SH-SY5Y (cell line): ENCODE measurements around the gene SLC35F4.

Experiments
- GATA2 ChIP-seq: IDR thresholded peaks from 2 replicates; pipeline ENCODE4 v1.6.1; 2011; ENCODE audit warnings: mild to moderate bottlenecking, low read depth, low read length
- GATA3 ChIP-seq: IDR thresholded peaks from 2 replicates; pipeline ENCODE4 v1.6.1; 2011; ENCODE audit warnings: low read depth, mild to moderate bottlenecking, low read length, moderate library complexity

Gene SLC35F4

DNA sequence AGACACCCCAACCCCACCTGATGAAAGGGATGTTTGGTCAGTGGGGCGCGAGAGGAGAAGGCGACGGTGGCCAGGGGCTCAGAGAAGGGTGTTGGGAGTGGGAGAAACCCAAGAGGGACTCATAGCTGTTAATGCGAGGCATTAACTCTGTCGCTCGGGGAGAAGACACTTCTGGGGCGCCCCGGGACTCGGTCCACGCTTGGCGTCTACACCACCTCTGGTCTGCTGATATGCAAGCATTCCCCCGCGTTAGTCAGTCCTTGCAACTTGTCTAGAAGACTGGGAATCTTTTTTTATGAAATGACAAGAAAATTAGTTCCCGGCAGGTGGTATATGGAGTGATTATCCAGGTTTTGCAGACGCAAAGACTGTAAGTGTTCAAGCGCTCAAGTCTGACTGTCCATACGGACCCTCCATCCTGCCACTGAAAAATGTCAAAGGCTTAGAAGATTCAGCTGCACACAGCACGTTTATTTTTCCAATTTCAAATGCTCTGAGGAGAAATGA is 360 bp upstream of the SLC35F4 start:
- TF ChIP-seq GATA3 (no peak), GATA2 (no peak)

DNA sequence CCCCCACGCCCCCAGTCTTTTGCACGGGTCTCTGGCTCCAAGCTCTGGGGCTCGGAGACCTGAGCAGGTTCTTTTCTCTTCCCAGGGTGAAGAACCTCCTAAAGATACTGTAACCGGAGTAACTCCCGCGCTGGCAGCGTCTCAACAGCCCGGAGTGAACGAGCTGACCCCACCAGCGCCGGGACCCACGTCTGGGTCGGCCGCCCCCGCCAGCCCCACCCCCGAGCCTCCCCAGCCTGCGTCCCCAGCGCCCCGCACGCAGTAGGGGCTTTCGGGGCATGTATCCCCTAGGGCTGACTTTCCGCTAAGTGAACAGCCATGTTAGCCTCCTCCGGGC is 858 bp downstream of the SLC35F4 start:
- TF ChIP-seq GATA3 (no peak), GATA2 (no peak)

DNA sequence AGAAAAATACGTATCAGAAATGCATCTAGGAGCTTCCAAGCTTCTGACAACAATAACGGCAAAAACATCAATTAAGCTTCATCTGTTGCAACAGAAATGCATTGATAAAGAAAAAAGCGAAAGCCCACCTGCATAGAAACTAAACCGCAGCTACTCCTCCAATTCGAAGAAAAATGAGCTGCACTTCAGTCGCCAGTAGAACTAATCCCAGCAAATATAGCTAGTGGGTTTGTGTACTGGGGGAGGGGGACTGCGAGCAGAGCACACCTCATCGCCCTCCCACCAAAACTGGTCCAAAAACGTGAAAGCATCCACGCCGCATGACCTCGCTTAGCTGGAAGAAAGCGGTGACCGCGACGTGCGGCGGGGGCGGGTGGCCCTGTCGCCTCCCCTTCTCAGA is 1.2 kb downstream of the SLC35F4 start:
- no peak for TF ChIP-seq GATA2
- no peak for TF ChIP-seq GATA3

DNA sequence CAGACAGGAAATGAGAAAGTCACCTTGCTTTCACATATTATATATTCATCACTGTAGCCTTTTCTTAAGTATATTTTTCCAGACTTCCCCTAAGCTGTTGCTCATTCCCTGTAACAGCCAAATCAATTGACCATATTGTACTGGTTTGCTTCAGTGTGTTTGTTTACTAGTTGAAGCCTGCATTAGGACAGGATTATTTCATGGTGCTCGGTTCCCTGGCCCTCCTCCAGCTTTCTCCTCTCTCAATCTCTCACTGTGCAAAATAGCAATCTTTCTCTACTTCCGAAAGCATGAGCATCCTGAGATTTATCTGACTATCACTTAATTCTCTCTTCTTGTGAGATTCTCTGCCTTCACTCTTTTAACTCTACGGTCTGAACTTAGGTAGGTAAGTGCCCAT is 2.4 kb downstream of the SLC35F4 start:
- no peak for TF ChIP-seq GATA3
- no peak for TF ChIP-seq GATA2

DNA sequence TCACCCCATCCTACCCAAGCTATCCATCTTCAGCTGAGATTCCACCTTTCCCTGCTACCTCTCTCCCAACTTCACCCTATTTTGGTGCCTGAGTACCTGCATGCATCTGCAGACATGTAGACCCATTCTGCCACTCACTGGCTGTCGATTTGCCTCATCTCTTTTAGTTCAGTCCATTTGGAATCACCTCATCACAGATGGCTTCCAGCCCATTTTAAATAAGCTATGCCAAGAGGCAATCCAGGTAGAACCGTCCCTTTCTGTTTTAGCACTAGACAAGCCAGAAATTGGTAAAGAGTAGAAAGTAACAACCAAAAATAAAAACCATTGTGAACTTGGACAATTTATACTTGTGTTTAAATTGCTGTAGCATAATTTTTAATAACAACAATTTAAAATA is 11.3 kb downstream of the SLC35F4 start:
- TF ChIP-seq GATA3 = no peak
- no peak for TF ChIP-seq GATA2

DNA sequence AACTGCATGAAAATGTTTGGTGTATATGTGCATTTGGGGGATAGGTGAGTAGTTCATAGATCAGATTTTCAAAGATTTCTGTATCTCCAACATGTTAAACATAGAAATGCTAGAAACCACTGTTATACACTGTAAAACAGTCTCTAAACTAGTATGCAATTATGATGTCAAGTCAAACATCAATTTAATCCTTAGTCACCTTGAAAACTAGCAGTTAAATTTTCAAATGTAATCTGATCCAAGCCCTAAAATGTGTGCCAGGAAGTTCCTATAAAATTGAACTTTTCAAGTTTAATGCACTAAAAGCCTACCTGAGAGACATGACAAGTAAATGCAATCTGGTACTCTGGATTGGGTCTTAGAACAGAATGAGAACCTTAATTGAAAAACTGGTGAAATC is 14.5 kb downstream of the SLC35F4 start:
- TF ChIP-seq GATA3 = no peak

DNA sequence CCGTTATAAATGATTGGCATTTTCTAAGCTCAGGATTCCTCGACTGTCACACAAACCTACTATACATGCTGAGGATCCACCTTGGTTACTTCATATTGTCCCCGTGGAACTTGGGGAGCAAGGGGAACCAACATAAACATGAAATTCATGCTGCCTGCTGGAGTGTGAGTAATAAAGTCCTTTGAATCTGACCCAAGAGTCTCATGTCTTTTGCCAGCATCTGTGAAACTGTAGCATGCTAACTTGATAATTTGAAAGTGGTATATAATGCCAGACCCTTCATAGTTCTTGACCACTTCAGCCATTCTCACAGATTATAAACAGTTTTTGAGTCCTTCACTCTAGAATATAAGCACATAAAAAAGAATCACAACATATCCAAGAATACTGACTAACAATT is 17.1 kb downstream of the SLC35F4 start:
- no peak for TF ChIP-seq GATA2
- no peak for TF ChIP-seq GATA3

DNA sequence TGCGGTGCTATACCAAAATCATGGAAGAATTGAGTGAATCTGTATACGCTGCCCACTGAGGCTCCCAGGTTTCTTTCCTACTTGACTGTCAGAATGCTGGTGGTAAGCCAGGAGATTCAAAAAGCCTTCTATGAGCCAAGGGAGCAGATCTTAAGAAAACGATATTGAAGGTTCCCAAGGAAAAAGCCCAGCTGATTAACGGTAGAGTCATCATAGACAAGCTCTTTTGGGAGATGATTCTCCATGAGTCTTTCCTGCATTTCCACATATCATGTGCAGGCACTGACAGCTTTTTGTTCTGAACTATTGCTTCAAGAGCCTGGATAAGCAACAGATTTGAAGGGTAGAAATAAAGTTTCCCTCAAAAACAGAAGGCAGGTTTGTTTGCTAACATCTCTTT is 17.5 kb downstream of the SLC35F4 start:
- TF ChIP-seq GATA3 (no peak), GATA2 (no peak)

DNA sequence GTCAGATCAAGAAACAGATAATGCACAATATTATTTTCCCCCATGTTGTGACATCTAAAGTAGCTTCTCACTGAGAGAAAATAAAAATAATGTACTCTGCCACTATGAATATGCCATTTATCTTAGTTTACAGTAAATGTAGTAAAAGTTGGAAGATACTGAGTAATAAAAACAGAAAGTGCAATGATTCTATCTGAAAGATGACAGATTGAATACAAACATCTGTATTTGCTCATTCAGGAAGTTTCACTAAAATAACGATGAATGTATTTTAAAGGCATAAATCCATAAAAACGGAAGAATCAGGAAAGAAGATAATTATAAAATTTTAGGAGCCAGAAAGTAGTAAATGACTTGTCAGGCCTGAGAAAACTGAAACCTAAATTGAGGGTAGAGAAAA is 18.2 kb downstream of the SLC35F4 start:
- TF ChIP-seq GATA3 = no peak
- TF ChIP-seq GATA2 = no peak

DNA sequence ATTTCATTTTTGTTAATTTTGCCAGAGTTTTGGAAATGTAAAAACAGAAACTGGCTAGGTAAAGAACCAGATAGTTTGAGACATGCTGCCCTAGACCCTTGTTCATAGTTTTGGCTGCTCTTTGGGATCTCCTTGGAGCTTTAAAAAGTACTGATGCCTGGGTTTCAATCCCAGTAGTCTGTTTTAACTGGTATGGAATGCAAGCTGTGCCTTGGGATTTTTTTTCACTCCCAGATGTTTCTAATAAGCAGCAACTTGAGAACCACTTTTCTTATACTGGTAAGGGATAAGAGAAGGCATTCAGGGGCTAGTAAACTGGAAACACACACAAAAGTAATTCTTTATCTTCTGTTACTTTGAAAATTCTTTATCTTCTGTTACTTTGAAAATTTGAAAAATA is 18.8 kb downstream of the SLC35F4 start:
- TF ChIP-seq GATA2 = no peak
- no peak for TF ChIP-seq GATA3

DNA sequence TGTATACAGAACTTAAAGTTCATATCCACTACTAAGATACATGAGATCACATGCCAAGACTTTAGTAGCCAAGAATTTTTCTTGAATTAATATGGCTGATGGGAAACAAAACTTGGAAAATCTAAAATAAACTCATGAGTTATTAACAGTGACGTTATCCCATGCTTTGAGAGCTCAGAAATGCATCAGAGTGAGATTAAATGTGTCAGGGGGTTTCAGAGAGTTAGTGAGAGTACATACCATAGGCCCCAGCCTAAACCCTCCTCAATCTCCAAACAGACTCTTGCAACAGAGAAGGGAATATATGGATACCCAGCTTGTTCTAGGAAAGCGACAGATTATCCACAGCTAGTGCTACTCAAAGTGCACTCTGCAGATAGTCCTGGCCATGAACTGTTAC is 19.3 kb downstream of the SLC35F4 start:
- TF ChIP-seq GATA3 = no peak
- no peak for TF ChIP-seq GATA2

DNA sequence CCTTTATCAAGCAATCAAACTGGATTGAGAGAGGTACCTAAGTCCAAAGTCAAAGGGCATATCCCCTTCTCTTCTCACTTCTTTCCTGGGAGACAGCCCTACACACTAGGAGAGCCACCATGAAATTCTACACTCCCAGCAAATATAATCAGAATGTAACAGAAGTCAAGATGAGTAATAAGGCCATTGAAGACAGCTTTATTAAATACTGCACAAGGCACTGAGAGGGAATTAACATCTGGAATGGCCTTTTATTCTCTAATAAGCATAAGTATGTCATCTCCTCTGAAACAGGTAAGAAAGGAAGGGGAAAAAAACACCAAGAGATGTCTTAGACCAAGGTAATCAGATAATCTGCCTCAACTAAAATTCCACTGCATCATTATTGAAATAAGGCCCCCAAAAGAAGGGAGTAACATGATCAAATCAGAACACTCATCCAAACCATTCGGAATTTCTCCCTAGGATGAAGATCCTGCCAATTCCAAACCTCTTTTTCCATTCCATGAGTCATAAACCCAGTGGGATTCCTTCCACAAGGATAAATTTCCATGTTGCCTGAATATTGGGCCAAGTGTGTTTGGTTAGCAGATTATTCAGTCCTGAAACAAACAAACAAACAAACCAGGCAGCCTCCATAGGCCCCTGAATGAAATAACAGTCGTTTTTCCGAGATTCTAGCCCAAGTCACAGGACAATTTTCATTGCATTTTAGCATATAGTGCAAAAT is 19.9 kb downstream of the SLC35F4 start:
- TF ChIP-seq GATA3 (no peak), GATA2 (no peak)

DNA sequence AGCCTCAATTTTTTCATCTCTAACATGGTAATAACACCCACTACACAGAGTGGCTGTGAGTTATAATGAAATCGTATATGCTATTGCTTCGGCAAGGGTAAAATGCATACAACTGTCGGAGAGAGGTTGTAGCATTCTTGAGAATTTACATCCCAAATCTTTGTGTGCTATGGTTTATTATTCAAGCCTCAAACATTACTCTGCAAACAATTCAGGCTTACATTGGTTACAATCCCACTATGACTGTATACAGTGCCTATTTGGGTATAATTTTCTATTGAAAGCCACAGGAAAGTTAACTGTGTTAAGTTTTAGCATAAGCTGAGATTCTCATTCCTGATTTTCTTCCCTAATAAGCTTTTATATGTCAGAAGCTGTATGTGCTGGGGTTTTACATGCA is 20.6 kb downstream of the SLC35F4 start:
- TF ChIP-seq GATA2 = no peak
- TF ChIP-seq GATA3 = no peak

DNA sequence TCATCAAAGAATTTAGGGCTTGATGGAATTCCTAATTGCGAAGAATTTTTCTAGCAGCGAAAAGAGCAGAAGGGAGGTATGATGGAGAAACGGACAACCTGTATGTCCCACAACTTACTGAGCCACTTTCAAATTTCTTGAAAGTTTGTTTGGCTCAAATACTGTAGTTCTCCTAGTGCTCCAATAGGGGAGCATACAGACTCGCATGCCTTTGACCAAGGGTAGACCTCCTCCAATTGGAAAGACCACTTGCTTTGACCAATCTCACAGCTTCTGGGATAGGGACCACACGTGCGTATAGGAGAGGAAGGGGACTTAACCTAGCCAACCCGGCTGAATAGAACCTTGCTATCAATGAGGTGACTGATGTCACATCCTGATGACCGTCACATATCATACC is 28.6 kb downstream of the SLC35F4 start:
- TF ChIP-seq GATA2 = no peak
- TF ChIP-seq GATA3 = no peak

DNA sequence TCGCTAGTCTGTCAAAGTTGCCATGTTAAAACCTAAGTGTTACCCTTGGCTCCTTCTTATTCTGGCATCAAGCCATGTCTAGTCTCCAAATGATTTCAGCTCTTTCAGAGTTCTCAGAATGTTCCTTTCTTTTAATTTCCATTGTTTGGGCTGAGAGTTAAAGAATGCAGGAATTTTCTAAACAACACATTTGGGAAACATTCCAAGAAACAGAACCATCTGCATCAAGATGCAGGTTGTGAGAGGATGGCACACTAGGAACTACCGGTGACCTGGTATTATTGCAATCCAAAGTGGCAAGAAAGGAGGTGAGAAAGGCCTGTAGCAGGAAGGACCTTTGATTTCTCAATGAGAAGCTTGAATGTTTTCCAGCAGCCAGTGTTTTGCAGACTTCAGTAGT is 30.1 kb downstream of the SLC35F4 start:
- no peak for TF ChIP-seq GATA2

DNA sequence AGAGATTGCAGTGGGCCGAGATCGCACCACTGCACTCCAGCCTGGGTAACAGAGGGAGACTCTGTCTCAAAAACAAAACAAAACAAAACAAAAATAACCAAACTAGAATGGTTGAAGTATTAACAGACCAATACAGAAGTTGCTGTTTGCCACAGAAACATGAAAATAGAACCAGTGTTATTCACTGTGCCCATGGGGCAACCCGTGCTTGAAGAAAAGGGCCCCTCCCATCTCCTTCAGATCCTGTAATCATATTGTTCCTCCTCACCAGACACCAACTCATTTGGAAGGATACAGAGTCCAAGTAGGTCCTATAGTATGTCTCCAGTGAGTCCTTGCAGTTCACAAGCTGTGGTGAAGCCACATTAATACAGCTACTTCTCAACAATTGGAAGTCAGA is 30.9 kb downstream of the SLC35F4 start:
- TF ChIP-seq GATA2 (no peak), GATA3 (no peak)
